WTC11 (cell line): ENCODE results near the gene PLD1. TPM values are rescaled to one million over a fixed set of nuclear protein-coding genes. Genes with fewer than 3 reads are reported as not detected.
A peak's percentile ranks its signal among the peaks of the same experiment; 100 is the strongest.

Experiments used
- ATAC-seq: fragments of 200-7000 bp; cut with Tn5 transposase; 2 replicates; pipeline ENCODE4 v1.10.0; 2021; ENCODE audit warnings: mild to moderate bottlenecking, moderate library complexity
- CTCF ChIA-PET: fragments of 300-600 bp; sonication (Branson Sonifier 250); formaldehyde crosslinking; loops from one replicate; lab custom pipeline; 2021; ENCODE audit warnings: antibody characterized with exemption; lab: Charles Lee
- POLR2A ChIA-PET: fragments of 350-600 bp; sonication (Branson Sonifier 250); formaldehyde crosslinking; loops from one replicate; lab custom pipeline; 2021; ENCODE audit warnings: antibody characterized with exemption; lab: Charles Lee
- DNase-seq: peaks from one replicate; pipeline ENCODE4 v3.0.0; 2021; ENCODE audit warnings: low spot score
- H3K27ac Mint-ChIP-seq: 2 replicates; pipeline ENCODE4 v1.8.0; 2021; ENCODE audit warnings: mixed read lengths
- H3K27me3 Mint-ChIP-seq: 2 replicates; pipeline ENCODE4 v1.8.0; 2021; ENCODE audit warnings: low read depth, mild to moderate bottlenecking, moderate library complexity, mixed read lengths
- H3K36me3 Mint-ChIP-seq: 2 replicates; pipeline ENCODE4 v1.8.0; 2021; ENCODE audit warnings: mixed read lengths
- H3K4me1 Mint-ChIP-seq: 2 replicates; pipeline ENCODE4 v1.8.0; 2022; ENCODE audit warnings: mixed read lengths
- H3K4me3 Mint-ChIP-seq: 2 replicates; pipeline ENCODE4 v1.8.0; 2021; ENCODE audit warnings: mild to moderate bottlenecking, moderate library complexity, mixed read lengths
- H3K9me3 Mint-ChIP-seq: 2 replicates; pipeline ENCODE4 v1.8.0; 2021; ENCODE audit warnings: mixed read lengths
- ATF6 ChIP-seq: sonication (generic); formaldehyde crosslinking; IDR thresholded peaks from 2 replicates; pipeline ENCODE4 v1.8.1; 2023; ENCODE audit warnings: mild to moderate bottlenecking, missing genetic modification reagents
- CTCF ChIP-seq: fragments of 200-600 bp; IDR thresholded peaks from 2 replicates; pipeline ENCODE4 v1.8.0; 2022; ENCODE audit warnings: antibody characterized with exemption
- E2F4 ChIP-seq: sonication (generic); formaldehyde crosslinking; IDR thresholded peaks from 2 replicates; pipeline ENCODE4 v1.8.1; 2022; ENCODE audit warnings: low read depth, mild to moderate bottlenecking, moderate library complexity, missing genetic modification reagents, borderline replicate concordance
- E2F5 ChIP-seq: sonication (generic); formaldehyde crosslinking; IDR thresholded peaks from 2 replicates; pipeline ENCODE4 v1.8.1; 2022; ENCODE audit warnings: mild to moderate bottlenecking, moderate library complexity, missing genetic modification reagents
- ELF4 ChIP-seq: sonication (generic); formaldehyde crosslinking; IDR thresholded peaks from 2 replicates; pipeline ENCODE4 v1.8.1; 2022; ENCODE audit warnings: low read depth, mild to moderate bottlenecking, moderate library complexity, missing genetic modification reagents
- EMX1 ChIP-seq: fragments of 250-450 bp; sonication (Bioruptor Pico); IDR thresholded peaks from 2 replicates; pipeline ENCODE4 v1.8.0; 2021; ENCODE audit warnings: mild to moderate bottlenecking
- ESRRA ChIP-seq: sonication (generic); formaldehyde crosslinking; IDR thresholded peaks from 2 replicates; pipeline ENCODE4 v1.8.1; 2022; ENCODE audit warnings: mild to moderate bottlenecking, missing genetic modification reagents, borderline replicate concordance
- FOXJ3 ChIP-seq: sonication (generic); formaldehyde crosslinking; IDR thresholded peaks from 2 replicates; pipeline ENCODE4 v1.9.0; 2021; ENCODE audit warnings: missing genetic modification reagents, mild to moderate bottlenecking, borderline replicate concordance
- GABPB1 ChIP-seq: sonication (generic); formaldehyde crosslinking; IDR thresholded peaks from 2 replicates; pipeline ENCODE4 v1.8.1; 2023; ENCODE audit warnings: mild to moderate bottlenecking, missing genetic modification reagents
- HMGXB4 ChIP-seq: sonication (generic); formaldehyde crosslinking; IDR thresholded peaks from 2 replicates; pipeline ENCODE4 v1.8.1; 2023; ENCODE audit warnings: mild to moderate bottlenecking, moderate library complexity, missing genetic modification reagents
- NFE2L1 ChIP-seq: sonication (generic); formaldehyde crosslinking; IDR thresholded peaks from 2 replicates; pipeline ENCODE4 v1.8.1; 2023; ENCODE audit warnings: missing genetic modification reagents
- NR3C1 ChIP-seq: sonication (generic); formaldehyde crosslinking; conservative IDR thresholded peaks from 2 replicates; pipeline ENCODE4 v1.8.1; 2023; ENCODE audit warnings: low read depth, mild to moderate bottlenecking, missing genetic modification reagents
- OVOL2 ChIP-seq: fragments of 250-450 bp; sonication (Bioruptor Pico); IDR thresholded peaks from 2 replicates; pipeline ENCODE4 v1.9.0; 2021; ENCODE audit warnings: mild to moderate bottlenecking, borderline replicate concordance
- SMAD4 ChIP-seq: sonication (generic); formaldehyde crosslinking; IDR thresholded peaks from 2 replicates; pipeline ENCODE4 v1.8.0; 2022; ENCODE audit warnings: mild to moderate bottlenecking, missing genetic modification reagents
- SOX15 ChIP-seq: fragments of 250-450 bp; sonication (Bioruptor Pico); IDR thresholded peaks from 2 replicates; pipeline ENCODE4 v1.9.0; 2021; ENCODE audit warnings: mild to moderate bottlenecking
- TP53 ChIP-seq: sonication (generic); formaldehyde crosslinking; IDR thresholded peaks from 2 replicates; pipeline ENCODE4 v1.8.1; 2023; ENCODE audit warnings: mild to moderate bottlenecking, missing genetic modification reagents
- ZBTB21 ChIP-seq: sonication (generic); formaldehyde crosslinking; IDR thresholded peaks from 2 replicates; pipeline ENCODE4 v1.8.1; 2023; ENCODE audit warnings: mild to moderate bottlenecking, missing genetic modification reagents, borderline replicate concordance
- ZNF263 ChIP-seq: sonication (generic); formaldehyde crosslinking; IDR thresholded peaks from 2 replicates; pipeline ENCODE4 v1.8.1; 2022; ENCODE audit warnings: low read depth, mild to moderate bottlenecking, moderate library complexity, missing genetic modification reagents
- total RNA-seq: library from RNA; stranded (reverse); gene quantifications from 3 replicates; pipeline ENCODE4 v1.2.3, GENCODE V29; 2021
- TF ChIP-seq, protein P1 (sequence below): fragments of 250-450 bp; sonication (Bioruptor Pico); IDR thresholded peaks from 2 replicates; pipeline ENCODE4 v2.1.2; 2022; ENCODE audit warnings: mild to moderate bottlenecking, moderate library complexity

Gene PLD1
- total RNA-seq, 1 experiment from 2014 or later: 4.0 TPM

- TF ChIP-seq ZNF263 (CRISPR knock-in tag): no peak
- TF ChIP-seq ESRRA (CRISPR knock-in tag): no peak
- TF ChIP-seq NFE2L1 (CRISPR knock-in tag): no peak
- TF ChIP-seq ZBTB21 (CRISPR knock-in tag): no peak
- TF ChIP-seq TP53 (CRISPR knock-in tag): no peak
- TF ChIP-seq NR3C1 (CRISPR knock-in tag): no peak
- no peak for TF ChIP-seq FOXJ3 (CRISPR knock-in tag)
- no peak for TF ChIP-seq ELF4 (CRISPR knock-in tag)
- TF ChIP-seq, all 79 proteins: peak for 0
Measured at GRCh38 chr3:171731691-171732090, 78.6 kb downstream of the PLD1 start (continued).

- ATAC-seq: no peak
- no peak for DNase-seq
- H3K27ac Mint-ChIP-seq: no peak overlapping the region
- no peaks in the 10 kb centered on the region for H3K36me3 Mint-ChIP-seq
- H3K4me3 Mint-ChIP-seq: no peak overlapping the region
- no peaks in the 10 kb centered on the region for H3K9me3 Mint-ChIP-seq
- ChIA-PET CTCF (no interaction called here), POLR2A (no interaction called here)
- peaks cover 30% of the 10 kb centered on the region for H3K4me1 Mint-ChIP-seq
- TF ChIP-seq SMAD4 (CRISPR knock-in tag) (no peak), OVOL2 (CRISPR knock-in tag) (no peak), NFE2L1 (CRISPR knock-in tag) (no peak), GABPB1 (CRISPR knock-in tag) (no peak), SOX15 (CRISPR knock-in tag) (no peak)
- H3K27me3 Mint-ChIP-seq: no peaks in the 10 kb centered on the region
Measured at GRCh38 chr3:171729452-171730334, 80.6 kb downstream of the PLD1 start.

DNA sequence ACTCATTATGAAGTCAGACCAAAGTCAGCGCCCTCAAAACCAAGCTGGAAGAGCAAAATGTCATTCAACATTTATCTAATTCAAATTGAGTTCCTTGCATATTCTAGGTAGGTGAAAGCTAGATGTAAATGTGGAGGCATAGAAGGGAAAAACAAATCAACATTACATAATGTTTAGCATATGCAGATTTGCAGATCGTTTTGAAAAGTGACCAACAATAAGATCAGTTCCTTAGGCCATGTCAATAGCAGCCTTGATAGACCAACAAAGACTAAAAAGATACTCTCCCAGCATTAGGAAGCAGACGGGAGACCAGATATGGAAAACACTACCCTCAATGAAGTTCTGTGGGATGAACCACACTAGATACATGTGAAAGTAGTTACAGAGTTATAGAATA, 83.0 kb downstream of the PLD1 start:
- Mint-ChIP-seq H3K27me3 (no peaks in the 10 kb centered on the region), H3K9me3 (no peaks in the 10 kb centered on the region), H3K27ac (peak overlapping the region; percentile 73), H3K4me3 (no peak overlapping the region), H3K4me1 (peaks cover 23% of the 10 kb centered on the region), H3K36me3 (no peaks in the 10 kb centered on the region)
- POLR2A ChIA-PET: no interaction called here
- CTCF ChIA-PET: interaction anchor here (0.9 kb wide), 1 partner anchor 113 kb away, joined by 3 read pairs; no protein-coding TSS in a partner anchor
- ATAC-seq (no peak), DNase-seq (no peak)
- no peak for TF ChIP-seq E2F5 (CRISPR knock-in tag)
- TF ChIP-seq EMX1 (CRISPR knock-in tag): no peak
- TF ChIP-seq HMGXB4 (CRISPR knock-in tag): no peak
- TF ChIP-seq E2F4: no peak
- no peak for TF ChIP-seq CTCF
- TF ChIP-seq, protein P1, sequence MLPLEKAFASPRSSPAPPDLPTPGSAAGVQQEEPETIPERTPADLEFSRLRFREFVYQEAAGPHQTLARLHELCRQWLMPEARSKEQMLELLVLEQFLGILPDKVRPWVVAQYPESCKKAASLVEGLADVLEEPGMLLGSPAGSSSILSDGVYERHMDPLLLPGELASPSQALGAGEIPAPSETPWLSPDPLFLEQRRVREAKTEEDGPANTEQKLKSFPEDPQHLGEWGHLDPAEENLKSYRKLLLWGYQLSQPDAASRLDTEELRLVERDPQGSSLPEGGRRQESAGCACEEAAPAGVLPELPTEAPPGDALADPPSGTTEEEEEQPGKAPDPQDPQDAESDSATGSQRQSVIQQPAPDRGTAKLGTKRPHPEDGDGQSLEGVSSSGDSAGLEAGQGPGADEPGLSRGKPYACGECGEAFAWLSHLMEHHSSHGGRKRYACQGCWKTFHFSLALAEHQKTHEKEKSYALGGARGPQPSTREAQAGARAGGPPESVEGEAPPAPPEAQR (CRISPR knock-in tag): no peak
- no peak for TF ChIP-seq ATF6 (CRISPR knock-in tag)
